Panc1 (cell line): ENCODE results near the gene NTN5. TPM values are rescaled to one million over a fixed set of nuclear protein-coding genes. Genes with fewer than 3 reads are reported as not detected.

ENCODE experiments used
- ATAC-seq: fragments of 200-7000 bp; cut with Tn5 transposase; 2 replicates; pipeline ENCODE4 v1.9.1; 2020; ENCODE audit warnings: mild to moderate bottlenecking, moderate library complexity
- BruUV-seq: library from RNA; stranded (reverse); fragments of 400-500 nt; replicated peaks from 2 replicates; lab custom pipeline; 2021; lab: Mats Ljungman, UMichigan
- CTCF ChIA-PET: fragments of 300-600 bp; sonication (Branson Sonifier 250); formaldehyde crosslinking; loops from one replicate; lab custom pipeline; 2022; ENCODE audit warnings: antibody characterized with exemption; lab: Charles Lee
- POLR2A ChIA-PET: fragments of 300-600 bp; sonication (Branson Sonifier 250); formaldehyde crosslinking; loops from one replicate; lab custom pipeline; 2022; ENCODE audit warnings: antibody characterized with exemption; lab: Charles Lee
- DNase-seq: peaks from one replicate; pipeline ENCODE4 v3.0.0-alpha.2; 2010; ENCODE audit warnings: low read depth, low spot score
- H3K27ac ChIP-seq: 2 replicates; pipeline ENCODE4 v1.5.1; 2011; ENCODE audit warnings: mild to moderate bottlenecking, low read length, inconsistent platforms
- H3K27me3 ChIP-seq: fragments of 200-500 bp; sonication (Bioruptor generic); 2 replicates; pipeline ENCODE4 v1.6.0; 2014; ENCODE audit warnings: low read length, inconsistent platforms; ENCODE audit not compliant: control insufficient read depth, insufficient read depth
- H3K36me3 ChIP-seq: fragments of 200-500 bp; sonication (Bioruptor generic); 2 replicates; pipeline ENCODE4 v1.5.1; 2014; ENCODE audit warnings: inconsistent platforms, mild to moderate bottlenecking, low read length, moderate library complexity; ENCODE audit not compliant: control insufficient read depth, insufficient read depth
- H3K4me1 ChIP-seq: 2 replicates; pipeline ENCODE4 v1.5.1; 2011; ENCODE audit warnings: inconsistent platforms, mild to moderate bottlenecking, low read length, moderate library complexity; ENCODE audit not compliant: control insufficient read depth, insufficient read depth
- H3K4me3 ChIP-seq, 2 experiments: 2 replicates each; pipeline ENCODE4 v1.5.1; 2011 to 2012; ENCODE audit warnings: low read depth in 2 of 2, low read length in 2 of 2, mild to moderate bottlenecking in 2 of 2, inconsistent platforms in 1 of 2, moderate library complexity in 1 of 2
- H3K9me3 ChIP-seq: fragments of 200-500 bp; sonication (Bioruptor generic); 2 replicates; pipeline ENCODE4 v1.5.1; 2014; ENCODE audit warnings: low read depth, mild to moderate bottlenecking, inconsistent platforms, low read length, moderate library complexity; ENCODE audit not compliant: control insufficient read depth, insufficient read depth
- REST ChIP-seq, 2 experiments: IDR thresholded peaks; 2 replicates each; pipeline ENCODE4 v1.6.1; 2011 to 2012; ENCODE audit warnings: low read depth in 2 of 2, control low read depth in 1 of 2, low read length in 1 of 2, mild to moderate bottlenecking in 1 of 2, moderate library complexity in 1 of 2; ENCODE audit not compliant: insufficient read depth in 1 of 2
- SIN3A ChIP-seq: IDR thresholded peaks from 2 replicates; pipeline ENCODE4 v1.6.1; 2012; ENCODE audit warnings: low read depth, mild to moderate bottlenecking, low read length, moderate library complexity, borderline replicate concordance; ENCODE audit not compliant: insufficient read depth
- in situ Hi-C: cut with HindIII; loops from 2 replicates; pipeline ENCODE4 v1.10.0; 2016; ENCODE audit warnings: low sequenced_read_pairs, low pct_unique_long_range_greater_than_20kb
- intact Hi-C: fragments of 100-400 bp; cut with micrococcal nuclease; formaldehyde crosslinking; loops from one replicate; pipeline ENCODE4 v1.10.0; 2022; ENCODE audit not compliant: unreplicated experiment
- total RNA-seq: library from RNA; stranded (reverse); gene quantifications from one replicate; pipeline ENCODE4 v1.2.1, GENCODE V29; 2021; ENCODE audit not compliant: unreplicated experiment

NTN5 gene
- total RNA-seq, 1 experiment from 2014 or later = 0.23 TPM

- BruUV-seq = no TSS peak
- CTCF ChIA-PET = no interaction called here
- no peaks in the 10 kb centered on the region for H3K27me3 ChIP-seq
- H3K27ac ChIP-seq = no peak overlapping the region
- intact Hi-C loops (no loop called here), in situ Hi-C loops (no loop called here)
- POLR2A ChIA-PET = no interaction called here
- no peaks in the 10 kb centered on the region for H3K9me3 ChIP-seq
- no peaks in the 10 kb centered on the region for H3K36me3 ChIP-seq
- peaks cover 32% of the 10 kb centered on the region for H3K4me1 ChIP-seq
- ATAC-seq (no peak), DNase-seq (no peak)
- no peak for TF ChIP-seq SIN3A
- no peak for TF ChIP-seq REST (IDR thresholded peaks at IDR 0.05; ENCODE audit: insufficient read depth in 1 of 2, low read depth in 2 of 2, low read length in 1 of 2)
- no peak overlapping the region for H3K4me3 ChIP-seq
These were observed 60.9 kb downstream of the NTN5 start for GRCh38 chr19:48611872-48612271.

Other genes with a start within 250 kb of the NTN5 start
- gene GRWD1, start 227.0 kb downstream of the NTN5 start, total RNA-seq = 56.7 TPM
- gene KCNJ14, start 217.4 kb downstream of the NTN5 start, total RNA-seq = 2.9 TPM
- 53.4 TPM for gene CYTH2, start 203.6 kb downstream of the NTN5 start, total RNA-seq
- gene LMTK3, start 161.2 kb downstream of the NTN5 start, total RNA-seq = 10.6 TPM
- 3.6 TPM for gene SULT2B1, start 120.8 kb downstream of the NTN5 start, total RNA-seq
- gene SPACA4, start 66.3 kb downstream of the NTN5 start, total RNA-seq = not detected
- 1.0 TPM for gene FAM83E, start 57.9 kb downstream of the NTN5 start, total RNA-seq
- 670 TPM for gene RPL18, start 53.8 kb downstream of the NTN5 start, total RNA-seq
- 19.5 TPM for gene SPHK2, start 53.5 kb downstream of the NTN5 start, total RNA-seq
- gene DBP, start 35.6 kb downstream of the NTN5 start, total RNA-seq = 7.4 TPM
- 12.6 TPM for gene CA11, start 26.8 kb downstream of the NTN5 start, total RNA-seq
- 0.08 TPM for gene FUT2, start 23.0 kb upstream of the NTN5 start, total RNA-seq
- 3.3 TPM for gene MAMSTR, start 46.7 kb upstream of the NTN5 start, total RNA-seq
- gene RASIP1, start 67.6 kb upstream of the NTN5 start, total RNA-seq = 0.41 TPM
- gene IZUMO1, start 73.9 kb upstream of the NTN5 start, total RNA-seq = not detected
- gene FUT1, start 79.6 kb upstream of the NTN5 start, total RNA-seq = 0.13 TPM
- not detected for gene FGF21, start 82.5 kb upstream of the NTN5 start, total RNA-seq
- gene BCAT2, start 138.0 kb upstream of the NTN5 start, total RNA-seq = 34.6 TPM
- 20.8 TPM for gene HSD17B14, start 163.5 kb upstream of the NTN5 start, total RNA-seq
- gene PLEKHA4, start 195.6 kb upstream of the NTN5 start, total RNA-seq = 4.2 TPM
- gene PPP1R15A, start 199.4 kb upstream of the NTN5 start, total RNA-seq = 27.1 TPM
- 0.15 TPM for gene TULP2, start 225.7 kb upstream of the NTN5 start, total RNA-seq
- gene NUCB1, start 227.3 kb upstream of the NTN5 start, total RNA-seq = 102 TPM